Activated naive CD4-positive, alpha-beta T cell (primary cell): ENCODE measurements around the gene ARHGEF12.

Source experiments
- DNase-seq, 4 experiments: peaks; one replicate each; lab custom pipeline; 2025; lab: John Stamatoyannopoulos, UW

Gene ARHGEF12

GRCh38 chr11:120520091-120520822 is 184.0 kb downstream of the ARHGEF12 start:
- no peak for DNase-seq

GRCh38 chr11:120521176-120521575 is 185.0 kb downstream of the ARHGEF12 start:
- DNase-seq = no peak

GRCh38 chr11:120522021-120522420 is 185.8 kb downstream of the ARHGEF12 start:
- DNase-seq = no peak

GRCh38 chr11:120522736-120523135 is 186.5 kb downstream of the ARHGEF12 start:
- no peak for DNase-seq

GRCh38 chr11:120523196-120523595 is 187.0 kb downstream of the ARHGEF12 start:
- no peak for DNase-seq

GRCh38 chr11:120524536-120525085 is 188.4 kb downstream of the ARHGEF12 start:
- no peak for DNase-seq

GRCh38 chr11:120525261-120526171 is 189.3 kb downstream of the ARHGEF12 start:
- DNase-seq = no peak

- no peak for DNase-seq
These were observed 190.0 kb downstream of the ARHGEF12 start for GRCh38 chr11:120526241-120526640.

- no peak for DNase-seq
These were observed 191.0 kb downstream of the ARHGEF12 start for GRCh38 chr11:120527111-120527761.

GRCh38 chr11:120528749-120529148 is 192.5 kb downstream of the ARHGEF12 start:
- DNase-seq = no peak

- DNase-seq = no peak
These were observed 193.0 kb downstream of the ARHGEF12 start for GRCh38 chr11:120529214-120529613.

GRCh38 chr11:120529911-120530310 is 193.7 kb downstream of the ARHGEF12 start:
- no peak for DNase-seq

- no peak for DNase-seq
These were observed 196.0 kb downstream of the ARHGEF12 start for GRCh38 chr11:120532082-120532831.

- no peak for DNase-seq
These were observed 196.6 kb downstream of the ARHGEF12 start for GRCh38 chr11:120532832-120533196.

GRCh38 chr11:120536091-120536796 is 200.0 kb downstream of the ARHGEF12 start:
- no peak for DNase-seq

- no peak for DNase-seq
These were observed 200.6 kb downstream of the ARHGEF12 start for GRCh38 chr11:120536797-120537169.

- DNase-seq = no peak
These were observed 201.8 kb downstream of the ARHGEF12 start for GRCh38 chr11:120537996-120538395.

GRCh38 chr11:120538707-120539106 is 202.5 kb downstream of the ARHGEF12 start:
- DNase-seq = no peak
